Activated T-cell treated with anti-CD3 and anti-CD28 coated beads, Interleukin-2, amount 50 U/mL, for 48 hours (primary cell): Measurements from ENCODE around the gene PPP1R13B.

Experiments used
- DNase-seq, 2 experiments: peaks; one replicate each; pipeline ENCODE4 v3.0.0-alpha.2; 2020

PPP1R13B gene

GRCh38 chr14:103707329-103708263 is 139.8 kb downstream of the PPP1R13B start:
- DNase-seq = no peak

- DNase-seq = no peak
These were observed 140.6 kb downstream of the PPP1R13B start for GRCh38 chr14:103706551-103707328.

GRCh38 chr14:103705504-103706284 is 141.7 kb downstream of the PPP1R13B start:
- DNase-seq = no peak

- DNase-seq = no peak
These were observed 142.3 kb downstream of the PPP1R13B start for GRCh38 chr14:103705118-103705503.

GRCh38 chr14:103704708-103705107 is 142.7 kb downstream of the PPP1R13B start:
- no peak for DNase-seq

GRCh38 chr14:103703433-103704385 is 143.7 kb downstream of the PPP1R13B start:
- no peak for DNase-seq

- DNase-seq = no peak
These were observed 144.6 kb downstream of the PPP1R13B start for GRCh38 chr14:103702497-103703432.

GRCh38 chr14:103702095-103702494 is 145.3 kb downstream of the PPP1R13B start:
- no peak for DNase-seq

- no peak for DNase-seq
These were observed 146.5 kb downstream of the PPP1R13B start for GRCh38 chr14:103700753-103701490.

GRCh38 chr14:103699901-103700752 is 147.2 kb downstream of the PPP1R13B start:
- no peak for DNase-seq

- no peak for DNase-seq
These were observed 148.1 kb downstream of the PPP1R13B start for GRCh38 chr14:103699261-103699661.

GRCh38 chr14:103698380-103699260 is 148.8 kb downstream of the PPP1R13B start:
- DNase-seq = peak in 1 of 2 experiments; percentile 29

GRCh38 chr14:103697603-103698379 is 149.6 kb downstream of the PPP1R13B start:
- DNase-seq = no peak

- no peak for DNase-seq
These were observed 150.2 kb downstream of the PPP1R13B start for GRCh38 chr14:103697206-103697602.

- DNase-seq = no peak
These were observed 150.8 kb downstream of the PPP1R13B start for GRCh38 chr14:103696466-103697071.

- no peak for DNase-seq
These were observed 151.3 kb downstream of the PPP1R13B start for GRCh38 chr14:103696070-103696402.
